Measurements from ENCODE around the gene KIF13A. TPM values are rescaled to one million over a fixed set of nuclear protein-coding genes. Genes with fewer than 3 reads are reported as not detected.
"Not testable (repeated sequence)": the region's sequence is repeated elsewhere in the genome, so short reads cannot be mapped to it uniquely, and the experiment has no call there.

The KIF13A gene
- total RNA-seq, 2 experiments from 2014 or later = not detected

GRCh38 chr6:17988422-17988944 is 1.0 kb upstream of the KIF13A start:
- Mint-ChIP-seq H3K27ac (no peak overlapping the region), H3K9me3 (no peaks in the 10 kb centered on the region), H3K36me3 (ENCODE audit: low read depth) (no peaks in the 10 kb centered on the region), H3K4me3 (peak overlapping the region; percentile 77), H3K4me1 (ENCODE audit: low read depth) (peaks cover 5% of the 10 kb centered on the region), H3K27me3 (ENCODE audit: low read depth) (peaks cover 66% of the 10 kb centered on the region)
- intact Hi-C loops (cut with micrococcal nuclease) = loop anchor here (1.0 to 5.0 kb wide), 2 partner anchors 104 to 129 kb away; no protein-coding TSS in a partner anchor
- CTCF ChIA-PET = interaction anchor here (0.7 kb wide), 1 partner anchor 31 kb away, joined by 3 read pairs; no protein-coding TSS in a partner anchor
- no peak for DNase-seq

- Mint-ChIP-seq H3K27me3 (ENCODE audit: low read depth) (peaks cover 65% of the 10 kb centered on the region), H3K36me3 (ENCODE audit: low read depth) (no peaks in the 10 kb centered on the region), H3K4me3 (peak overlapping the region; percentile 77), H3K4me1 (ENCODE audit: low read depth) (peaks cover 5% of the 10 kb centered on the region), H3K9me3 (no peaks in the 10 kb centered on the region), H3K27ac (no peak overlapping the region)
- CTCF ChIA-PET = no interaction called here
- intact Hi-C loops (cut with micrococcal nuclease) = loop anchor here (1.0 to 5.0 kb wide), 2 partner anchors 104 to 129 kb away; no protein-coding TSS in a partner anchor
- DNase-seq = peak; percentile 48
Measured at GRCh38 chr6:17987697-17988421, 424 bp upstream of the KIF13A start.

- Mint-ChIP-seq H3K4me3 (peak overlapping the region; percentile 64), H3K9me3 (no peaks in the 10 kb centered on the region), H3K36me3 (ENCODE audit: low read depth) (no peaks in the 10 kb centered on the region), H3K4me1 (ENCODE audit: low read depth) (peaks cover 5% of the 10 kb centered on the region), H3K27ac (no peak overlapping the region), H3K27me3 (ENCODE audit: low read depth) (peaks cover 64% of the 10 kb centered on the region)
- CTCF ChIA-PET = interaction anchor here (0.6 kb wide), 1 partner anchor 301 kb away, joined by 3 read pairs; no protein-coding TSS in a partner anchor
- no peak for DNase-seq
- intact Hi-C loops (cut with micrococcal nuclease) = loop anchor here (5.0 kb wide), 1 partner anchor 130 kb away; no protein-coding TSS in a partner anchor
Measured at GRCh38 chr6:17986656-17987446, 584 bp downstream of the KIF13A start.

GRCh38 chr6:17985934-17986655 is 1.3 kb downstream of the KIF13A start:
- Mint-ChIP-seq H3K4me1 (ENCODE audit: low read depth) (peaks cover 5% of the 10 kb centered on the region), H3K4me3 (peak overlapping the region; percentile 17), H3K9me3 (no peaks in the 10 kb centered on the region), H3K27me3 (ENCODE audit: low read depth) (peaks cover 62% of the 10 kb centered on the region), H3K36me3 (ENCODE audit: low read depth) (no peaks in the 10 kb centered on the region), H3K27ac (no peak overlapping the region)
- no peak for DNase-seq
- intact Hi-C loops (cut with micrococcal nuclease) = loop anchor here (5.0 kb wide), 1 partner anchor 131 kb away; no protein-coding TSS in a partner anchor
- CTCF ChIA-PET = interaction anchor here (0.6 kb wide), 1 partner anchor 301 kb away, joined by 3 read pairs; no protein-coding TSS in a partner anchor

- Mint-ChIP-seq H3K4me1 (ENCODE audit: low read depth) (peaks cover 5% of the 10 kb centered on the region), H3K27me3 (ENCODE audit: low read depth) (peaks cover 62% of the 10 kb centered on the region), H3K4me3 (no peak overlapping the region), H3K9me3 (no peaks in the 10 kb centered on the region), H3K27ac (no peak overlapping the region), H3K36me3 (ENCODE audit: low read depth) (no peaks in the 10 kb centered on the region)
- intact Hi-C loops (cut with micrococcal nuclease) = loop anchor here (5.0 kb wide), 1 partner anchor 132 kb away; no protein-coding TSS in a partner anchor
- no peak for DNase-seq
- CTCF ChIA-PET = no interaction called here
Measured at GRCh38 chr6:17984812-17985670, 2.4 kb downstream of the KIF13A start.

- no peaks in the 10 kb centered on the region for H3K9me3 Mint-ChIP-seq
- H3K4me3 Mint-ChIP-seq = no peak overlapping the region
- H3K27me3 Mint-ChIP-seq (ENCODE audit: low read depth) = peaks cover 59% of the 10 kb centered on the region
- CTCF ChIA-PET = no interaction called here
- no peaks in the 10 kb centered on the region for H3K36me3 Mint-ChIP-seq (ENCODE audit: low read depth)
- DNase-seq = no peak
- peaks cover 5% of the 10 kb centered on the region for H3K4me1 Mint-ChIP-seq (ENCODE audit: low read depth)
- H3K27ac Mint-ChIP-seq = no peak overlapping the region
- intact Hi-C loops (cut with micrococcal nuclease) = no loop called here
Measured at GRCh38 chr6:17984399-17984798, 3.0 kb downstream of the KIF13A start.

GRCh38 chr6:17983730-17984129 is 3.7 kb downstream of the KIF13A start:
- Mint-ChIP-seq H3K4me3 (no peak overlapping the region), H3K27me3 (ENCODE audit: low read depth) (peaks cover 54% of the 10 kb centered on the region), H3K36me3 (ENCODE audit: low read depth) (no peaks in the 10 kb centered on the region), H3K4me1 (ENCODE audit: low read depth) (peaks cover 5% of the 10 kb centered on the region), H3K27ac (no peak overlapping the region), H3K9me3 (no peaks in the 10 kb centered on the region)
- intact Hi-C loops (cut with micrococcal nuclease) = no loop called here
- DNase-seq = no peak
- CTCF ChIA-PET = no interaction called here

GRCh38 chr6:17980329-17980728 is 7.1 kb downstream of the KIF13A start:
- CTCF ChIA-PET = no interaction called here
- Mint-ChIP-seq H3K36me3 (ENCODE audit: low read depth) (no peaks in the 10 kb centered on the region), H3K27me3 (ENCODE audit: low read depth) (peaks cover 36% of the 10 kb centered on the region), H3K4me1 (ENCODE audit: low read depth) (no peaks in the 10 kb centered on the region), H3K4me3 (no peak overlapping the region), H3K27ac (no peak overlapping the region), H3K9me3 (no peaks in the 10 kb centered on the region)
- no peak for DNase-seq
- intact Hi-C loops (cut with micrococcal nuclease) = no loop called here

- CTCF ChIA-PET = interaction anchor here (0.6 kb wide), 1 partner anchor 100 kb away, joined by 3 read pairs; no protein-coding TSS in a partner anchor
- H3K4me1 Mint-ChIP-seq (ENCODE audit: low read depth) = no peaks in the 10 kb centered on the region
- no peaks in the 10 kb centered on the region for H3K9me3 Mint-ChIP-seq
- peaks cover 29% of the 10 kb centered on the region for H3K27me3 Mint-ChIP-seq (ENCODE audit: low read depth)
- intact Hi-C loops (cut with micrococcal nuclease) = no loop called here
- H3K4me3 Mint-ChIP-seq = no peak overlapping the region
- H3K36me3 Mint-ChIP-seq (ENCODE audit: low read depth) = no peaks in the 10 kb centered on the region
- no peak for DNase-seq
- H3K27ac Mint-ChIP-seq = no peak overlapping the region
Measured at GRCh38 chr6:17979479-17979878, 8.0 kb downstream of the KIF13A start.

- intact Hi-C loops (cut with micrococcal nuclease); CTCF ChIA-PET: not testable (repeated sequence)
Measured at GRCh38 chr6:17976258-17976657, 11.2 kb downstream of the KIF13A start.

More at GRCh38 chr6:17976258-17976657, 11.2 kb downstream of the KIF13A start:
- not testable (repeated sequence) for H3K9me3 Mint-ChIP-seq; H3K27ac Mint-ChIP-seq; H3K4me1 Mint-ChIP-seq (ENCODE audit: low read depth); H3K36me3 Mint-ChIP-seq (ENCODE audit: low read depth); DNase-seq; H3K4me3 Mint-ChIP-seq
- H3K27me3 Mint-ChIP-seq (ENCODE audit: low read depth) = peaks cover 24% of the 10 kb centered on the region
